NT2/D1 (cell line): ENCODE data around the gene CD248.
A peak's percentile ranks its signal among the peaks of the same experiment; 100 is the strongest.

Source experiments
- DNase-seq: peaks from one replicate; pipeline ENCODE4 v3.0.0-alpha.2; 2011; ENCODE audit warnings: low read depth, low spot score
- H3K27me3 ChIP-seq: 2 replicates; pipeline ENCODE4 v1.6.0; 2011; ENCODE audit warnings: mild to moderate bottlenecking; ENCODE audit not compliant: insufficient read length, insufficient read depth
- H3K36me3 ChIP-seq: 2 replicates; pipeline ENCODE4 v1.6.1; 2011; ENCODE audit warnings: mild to moderate bottlenecking, low read length, mixed read lengths; ENCODE audit not compliant: insufficient read depth, insufficient read length
- H3K4me1 ChIP-seq: 2 replicates; pipeline ENCODE4 v1.5.1; 2011; ENCODE audit not compliant: insufficient read depth, insufficient read length
- H3K4me3 ChIP-seq: 2 replicates; pipeline ENCODE4 v1.5.1; 2011; ENCODE audit warnings: low read depth; ENCODE audit not compliant: insufficient read length
- H3K9ac ChIP-seq: 2 replicates; pipeline ENCODE4 v1.6.0; 2011; ENCODE audit warnings: low read depth; ENCODE audit not compliant: insufficient read length
- H3K9me3 ChIP-seq: 2 replicates; pipeline ENCODE4 v1.5.1; 2011; ENCODE audit warnings: mild to moderate bottlenecking, low read length; ENCODE audit not compliant: insufficient read depth
- SUZ12 ChIP-seq: IDR thresholded peaks from 2 replicates; pipeline ENCODE4 v1.6.1; 2011; ENCODE audit not compliant: insufficient read length, insufficient read depth; ENCODE audit errors: extremely low read depth
- YY1 ChIP-seq: IDR thresholded peaks from 2 replicates; pipeline ENCODE4 v1.6.1; 2011; ENCODE audit not compliant: insufficient read length, insufficient read depth
- ZNF274 ChIP-seq: IDR thresholded peaks from 2 replicates; pipeline ENCODE4 v1.6.1; 2011; ENCODE audit warnings: mild to moderate bottlenecking, low read depth, low read length

Gene CD248

DNA sequence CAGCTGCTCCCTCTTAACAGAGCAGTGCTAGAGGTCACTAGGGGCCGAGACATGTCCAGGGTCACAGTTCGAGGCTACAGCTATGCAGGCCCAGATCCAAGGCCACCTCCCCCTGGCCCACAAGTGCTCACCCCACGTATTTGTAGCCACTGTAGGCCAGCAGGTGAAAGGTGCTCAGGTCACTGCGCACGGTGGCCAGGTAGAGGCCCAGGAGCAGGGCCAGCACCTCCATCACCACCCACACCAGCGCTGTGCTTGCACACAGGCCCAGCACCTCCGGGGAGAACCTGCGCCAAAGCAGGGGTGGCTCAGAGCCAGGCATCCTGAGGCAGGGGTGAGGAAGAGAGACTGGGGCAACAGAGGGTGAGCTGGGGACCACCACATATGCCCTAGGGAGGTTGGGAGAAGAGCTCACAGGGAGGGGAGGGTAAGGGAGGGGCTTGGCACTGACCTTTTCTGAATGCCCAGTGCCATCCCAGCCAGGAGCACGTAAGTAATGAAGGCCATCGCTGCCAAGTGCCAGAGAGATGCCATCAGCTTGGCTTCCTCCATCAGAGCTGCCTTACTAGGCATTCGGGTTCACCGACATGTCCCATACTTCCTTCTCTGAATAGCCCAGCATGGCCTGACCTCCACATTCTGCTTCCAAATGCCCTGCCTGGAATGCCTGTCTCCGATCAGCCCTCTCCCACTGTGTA lies 31.4 kb downstream of the CD248 start:
- no peaks in the 10 kb centered on the region for H3K9me3 ChIP-seq
- DNase-seq = no peak
- TF ChIP-seq YY1 (no peak), ZNF274 (no peak)
- H3K27me3 ChIP-seq = peaks cover 9% of the 10 kb centered on the region
- peaks cover 50% of the 10 kb centered on the region for H3K36me3 ChIP-seq
- no peak overlapping the region for H3K4me3 ChIP-seq
- H3K4me1 ChIP-seq = peaks cover 37% of the 10 kb centered on the region
- no peak overlapping the region for H3K9ac ChIP-seq

GRCh38 chr11:66284526-66285078 lies 32.2 kb downstream of the CD248 start:
- Histone ChIP-seq H3K36me3 (peaks cover 50% of the 10 kb centered on the region), H3K27me3 (peaks cover under 1% of the 10 kb centered on the region), H3K4me1 (peaks cover 31% of the 10 kb centered on the region), H3K4me3 (no peak overlapping the region), H3K9ac (no peak overlapping the region), H3K9me3 (no peaks in the 10 kb centered on the region)
- TF ChIP-seq ZNF274 = no peak
- no peak for TF ChIP-seq YY1
- TF ChIP-seq SUZ12 = no peak
- no peak for DNase-seq

DNA sequence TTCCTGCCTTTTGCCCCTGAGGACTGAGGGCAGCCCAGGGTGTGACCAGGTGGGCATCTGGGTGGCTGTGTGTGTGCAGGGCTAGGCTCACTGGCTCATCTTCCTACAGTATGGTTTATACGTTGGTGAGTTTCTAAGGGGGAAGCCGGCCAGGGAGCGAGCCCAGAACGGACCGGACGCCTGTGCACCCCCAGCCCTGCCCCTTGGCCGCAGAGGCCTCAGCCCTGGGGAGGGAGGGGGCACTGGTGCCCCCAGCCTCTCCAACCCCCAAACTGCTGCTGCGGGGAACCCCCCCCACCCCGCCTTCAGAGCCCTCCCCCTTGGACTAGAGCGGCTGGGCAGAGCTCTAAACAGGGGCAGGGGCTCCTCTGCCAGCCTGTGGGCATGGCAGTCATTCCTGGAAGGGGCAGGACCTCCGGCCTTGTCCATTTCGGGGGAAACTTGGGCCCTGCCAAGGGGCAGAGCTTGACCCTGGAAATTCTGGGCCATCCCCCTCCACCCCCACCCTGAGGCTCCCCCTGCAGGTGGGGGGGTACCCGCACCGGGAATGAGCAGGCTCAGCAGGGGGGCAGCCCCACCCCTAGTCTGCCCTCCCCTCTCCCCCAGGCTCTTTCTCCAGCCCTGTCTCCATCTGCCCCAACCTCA lies 33.3 kb downstream of the CD248 start:
- no peak for DNase-seq
- Histone ChIP-seq H3K4me3 (no peak overlapping the region), H3K9ac (no peak overlapping the region)

GRCh38 chr11:66282468-66283455 lies 34.1 kb downstream of the CD248 start:
- peaks cover 47% of the 10 kb centered on the region for H3K36me3 ChIP-seq
- peak; percentile 99 for DNase-seq
- H3K9me3 ChIP-seq = no peaks in the 10 kb centered on the region
- TF ChIP-seq ZNF274 (no peak), SUZ12 (no peak), YY1 (no peak)
- H3K4me1 ChIP-seq = peaks cover 29% of the 10 kb centered on the region
- H3K9ac ChIP-seq = peak overlapping the region; percentile 47
- no peaks in the 10 kb centered on the region for H3K27me3 ChIP-seq
- H3K4me3 ChIP-seq = no peak overlapping the region

More for the DNA sequence above, 33.3 kb downstream of the CD248 start:
- no peaks in the 10 kb centered on the region for H3K27me3 ChIP-seq
- no peaks in the 10 kb centered on the region for H3K9me3 ChIP-seq
- H3K36me3 ChIP-seq = peaks cover 50% of the 10 kb centered on the region
- no peak for TF ChIP-seq SUZ12
- no peak for TF ChIP-seq YY1
- no peak for TF ChIP-seq ZNF274
- H3K4me1 ChIP-seq = peaks cover 34% of the 10 kb centered on the region

GRCh38 chr11:66281776-66282467 lies 34.9 kb downstream of the CD248 start:
- H3K4me1 ChIP-seq = peaks cover 27% of the 10 kb centered on the region
- no peak overlapping the region for H3K9ac ChIP-seq
- no peak for DNase-seq
- TF ChIP-seq SUZ12 = no peak
- no peak for TF ChIP-seq YY1
- no peak for TF ChIP-seq ZNF274
- peaks cover 40% of the 10 kb centered on the region for H3K36me3 ChIP-seq
- H3K9me3 ChIP-seq = no peaks in the 10 kb centered on the region
- no peak overlapping the region for H3K4me3 ChIP-seq
- H3K27me3 ChIP-seq = no peaks in the 10 kb centered on the region

DNA sequence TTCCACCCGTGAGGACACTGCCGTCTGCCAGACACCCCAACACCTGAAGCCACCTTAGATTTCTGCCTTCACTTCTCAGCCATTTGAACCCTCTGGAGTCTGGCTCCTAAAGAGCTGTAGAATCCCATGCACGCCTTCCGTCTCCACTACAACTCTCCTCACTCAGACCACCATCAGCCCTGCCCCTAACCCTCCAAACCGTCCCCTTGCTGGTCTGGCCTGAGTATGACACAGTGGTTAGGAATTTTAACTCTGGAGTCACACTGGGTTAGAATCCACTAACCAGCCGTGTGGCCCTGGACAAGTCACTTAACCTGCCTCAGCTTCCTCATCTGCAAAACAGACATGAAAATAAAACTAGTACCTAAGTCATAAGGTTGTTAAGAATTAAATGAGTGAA lies 35.8 kb downstream of the CD248 start:
- TF ChIP-seq ZNF274 (no peak), SUZ12 (no peak), YY1 (no peak)
- no peaks in the 10 kb centered on the region for H3K9me3 ChIP-seq
- no peak for DNase-seq
- peak overlapping the region; percentile 17 for H3K9ac ChIP-seq
- H3K27me3 ChIP-seq = no peaks in the 10 kb centered on the region
- H3K4me1 ChIP-seq = peaks cover 27% of the 10 kb centered on the region
- no peak overlapping the region for H3K4me3 ChIP-seq
- H3K36me3 ChIP-seq = peaks cover 38% of the 10 kb centered on the region
